ENCODE data around the gene SNED1.

DNA sequence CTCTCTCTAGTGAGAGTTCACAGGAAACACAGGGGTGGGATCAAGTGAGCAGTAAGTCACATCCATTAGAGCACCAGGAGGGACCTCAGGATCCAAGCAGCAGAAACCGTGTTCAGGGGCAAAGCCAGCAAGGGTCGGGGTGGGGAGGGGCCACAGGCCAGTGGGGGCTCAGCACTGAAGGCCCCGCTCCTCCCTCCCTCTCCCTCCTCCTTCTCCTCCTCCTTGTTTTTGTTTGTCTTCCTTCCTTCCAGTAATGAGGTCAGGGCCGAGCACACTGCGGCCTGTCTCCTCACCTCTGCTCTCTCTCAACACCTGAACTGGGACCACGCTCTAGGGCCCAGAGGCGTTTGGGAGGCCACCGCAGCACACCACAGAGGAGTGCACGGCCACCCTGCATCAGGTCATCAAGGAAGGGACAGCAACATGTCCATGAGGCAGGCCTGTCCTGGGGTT, 82.8 kb downstream of the SNED1 start:
- TF ChIP-seq, protein P1, sequence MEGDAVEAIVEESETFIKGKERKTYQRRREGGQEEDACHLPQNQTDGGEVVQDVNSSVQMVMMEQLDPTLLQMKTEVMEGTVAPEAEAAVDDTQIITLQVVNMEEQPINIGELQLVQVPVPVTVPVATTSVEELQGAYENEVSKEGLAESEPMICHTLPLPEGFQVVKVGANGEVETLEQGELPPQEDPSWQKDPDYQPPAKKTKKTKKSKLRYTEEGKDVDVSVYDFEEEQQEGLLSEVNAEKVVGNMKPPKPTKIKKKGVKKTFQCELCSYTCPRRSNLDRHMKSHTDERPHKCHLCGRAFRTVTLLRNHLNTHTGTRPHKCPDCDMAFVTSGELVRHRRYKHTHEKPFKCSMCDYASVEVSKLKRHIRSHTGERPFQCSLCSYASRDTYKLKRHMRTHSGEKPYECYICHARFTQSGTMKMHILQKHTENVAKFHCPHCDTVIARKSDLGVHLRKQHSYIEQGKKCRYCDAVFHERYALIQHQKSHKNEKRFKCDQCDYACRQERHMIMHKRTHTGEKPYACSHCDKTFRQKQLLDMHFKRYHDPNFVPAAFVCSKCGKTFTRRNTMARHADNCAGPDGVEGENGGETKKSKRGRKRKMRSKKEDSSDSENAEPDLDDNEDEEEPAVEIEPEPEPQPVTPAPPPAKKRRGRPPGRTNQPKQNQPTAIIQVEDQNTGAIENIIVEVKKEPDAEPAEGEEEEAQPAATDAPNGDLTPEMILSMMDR (IDR thresholded peaks at IDR 0.05; ENCODE audit: borderline replicate concordance, extremely low read depth, low read length, poor library complexity, severe bottlenecking), result no peak
- no peak for TF ChIP-seq EZH2 (IDR thresholded peaks at IDR 0.05; ENCODE audit: borderline replicate concordance, low read depth, low read length, severe bottlenecking)
